ENCODE results near the gene PIAS3.
"Not testable (repeated sequence)": the region's sequence is repeated elsewhere in the genome, so short reads cannot be mapped to it uniquely, and the experiment has no call there.

The PIAS3 gene

GRCh38 chr1:145826030-145826429 lies 32.9 kb downstream of the PIAS3 start:
- Histone ChIP-seq H3K4me3 (ENCODE audit: low read depth, low read length) (no peak overlapping the region), H3K9ac (ENCODE audit: low read depth, low read length) (no peak overlapping the region), H3K27me3 (ENCODE audit: control insufficient read depth, insufficient read depth, low read length) (no peaks in the 10 kb centered on the region), H3K36me3 (ENCODE audit: control insufficient read depth, insufficient read depth, low read length) (peaks cover 54% of the 10 kb centered on the region), H3K9me3 (ENCODE audit: control insufficient read depth, insufficient read depth, low read length) (no peaks in the 10 kb centered on the region), H3K27ac (ENCODE audit: low read depth, low read length) (no peak overlapping the region), H3K4me1 (ENCODE audit: control insufficient read depth, insufficient read depth, low read length) (no peaks in the 10 kb centered on the region)

- Histone ChIP-seq H3K9ac (ENCODE audit: low read depth, low read length) (peak overlapping the region; percentile 96), H3K9me3 (ENCODE audit: control insufficient read depth, insufficient read depth, low read length) (no peaks in the 10 kb centered on the region), H3K27ac (ENCODE audit: low read depth, low read length) (peak overlapping the region; percentile 94), H3K4me3 (ENCODE audit: low read depth, low read length) (peak overlapping the region; percentile 93), H3K36me3 (ENCODE audit: control insufficient read depth, insufficient read depth, low read length) (peaks cover 38% of the 10 kb centered on the region), H3K27me3 (ENCODE audit: control insufficient read depth, insufficient read depth, low read length) (no peaks in the 10 kb centered on the region), H3K4me1 (ENCODE audit: control insufficient read depth, insufficient read depth, low read length) (no peaks in the 10 kb centered on the region)
Observed at GRCh38 chr1:145824499-145824842, 34.4 kb downstream of the PIAS3 start.

- Histone ChIP-seq H3K4me1 (ENCODE audit: control insufficient read depth, insufficient read depth, low read length) (no peaks in the 10 kb centered on the region), H3K27ac (ENCODE audit: low read depth, low read length) (peak within 1 kb of the TSS; percentile 94), H3K9me3 (ENCODE audit: control insufficient read depth, insufficient read depth, low read length) (no peaks in the 10 kb centered on the region), H3K36me3 (ENCODE audit: control insufficient read depth, insufficient read depth, low read length) (peaks cover 32% of the 10 kb centered on the region), H3K4me3 (ENCODE audit: low read depth, low read length) (peak within 1 kb of the TSS; percentile 93), H3K27me3 (ENCODE audit: control insufficient read depth, insufficient read depth, low read length) (no peaks in the 10 kb centered on the region), H3K9ac (ENCODE audit: low read depth, low read length) (peak within 1 kb of the TSS; percentile 96)
Observed at GRCh38 chr1:145823565-145824498, 35.0 kb downstream of the PIAS3 start, which contains the start of the genes POLR3C and RNF115. Gene POLR3C, plus strand, starts transcription at chr1:145824200. Its CDS starts 1,577 bp downstream, at chr1:145825777. Gene RNF115, minus strand, starts transcription at chr1:145824095. Its CDS starts 222 bp downstream, at chr1:145823873.

- H3K27ac ChIP-seq (ENCODE audit: low read depth, low read length); H3K4me1 ChIP-seq (ENCODE audit: control insufficient read depth, insufficient read depth, low read length); H3K4me3 ChIP-seq (ENCODE audit: low read depth, low read length); H3K27me3 ChIP-seq (ENCODE audit: control insufficient read depth, insufficient read depth, low read length); H3K9me3 ChIP-seq (ENCODE audit: control insufficient read depth, insufficient read depth, low read length); H3K9ac ChIP-seq (ENCODE audit: low read depth, low read length): not testable (repeated sequence)
- H3K36me3 ChIP-seq (ENCODE audit: control insufficient read depth, insufficient read depth, low read length): peaks cover 22% of the 10 kb centered on the region
Observed at GRCh38 chr1:145822779-145823331, 36.0 kb downstream of the PIAS3 start.

- not testable (repeated sequence) for H3K36me3 ChIP-seq (ENCODE audit: control insufficient read depth, insufficient read depth, low read length)
Observed at GRCh38 chr1:145818095-145818494, 40.8 kb downstream of the PIAS3 start.

GRCh38 chr1:145812977-145813810 lies 45.7 kb downstream of the PIAS3 start:
- not testable (repeated sequence) for H3K9me3 ChIP-seq (ENCODE audit: control insufficient read depth, insufficient read depth, low read length); H3K27ac ChIP-seq (ENCODE audit: low read depth, low read length); H3K36me3 ChIP-seq (ENCODE audit: control insufficient read depth, insufficient read depth, low read length); H3K4me1 ChIP-seq (ENCODE audit: control insufficient read depth, insufficient read depth, low read length); H3K9ac ChIP-seq (ENCODE audit: low read depth, low read length); H3K4me3 ChIP-seq (ENCODE audit: low read depth, low read length); H3K27me3 ChIP-seq (ENCODE audit: control insufficient read depth, insufficient read depth, low read length)

More at GRCh38 chr1:145818095-145818494, 40.8 kb downstream of the PIAS3 start:
- H3K4me3 ChIP-seq (ENCODE audit: low read depth, low read length); H3K9me3 ChIP-seq (ENCODE audit: control insufficient read depth, insufficient read depth, low read length); H3K4me1 ChIP-seq (ENCODE audit: control insufficient read depth, insufficient read depth, low read length); H3K27me3 ChIP-seq (ENCODE audit: control insufficient read depth, insufficient read depth, low read length); H3K9ac ChIP-seq (ENCODE audit: low read depth, low read length); H3K27ac ChIP-seq (ENCODE audit: low read depth, low read length): not testable (repeated sequence)

GRCh38 chr1:145806844-145807243 lies 52.0 kb downstream of the PIAS3 start:
- no peaks in the 10 kb centered on the region for H3K36me3 ChIP-seq (ENCODE audit: control insufficient read depth, insufficient read depth, low read length)
- no peaks in the 10 kb centered on the region for H3K9me3 ChIP-seq (ENCODE audit: control insufficient read depth, insufficient read depth, low read length)
- H3K4me3 ChIP-seq (ENCODE audit: low read depth, low read length): no peak overlapping the region
- H3K27me3 ChIP-seq (ENCODE audit: control insufficient read depth, insufficient read depth, low read length): no peaks in the 10 kb centered on the region
- H3K27ac ChIP-seq (ENCODE audit: low read depth, low read length): no peak overlapping the region
- no peak overlapping the region for H3K9ac ChIP-seq (ENCODE audit: low read depth, low read length)
- peaks cover 13% of the 10 kb centered on the region for H3K4me1 ChIP-seq (ENCODE audit: control insufficient read depth, insufficient read depth, low read length)

- H3K4me3 ChIP-seq (ENCODE audit: low read depth, low read length): no peak overlapping the region
- peaks cover 13% of the 10 kb centered on the region for H3K4me1 ChIP-seq (ENCODE audit: control insufficient read depth, insufficient read depth, low read length)
- no peaks in the 10 kb centered on the region for H3K36me3 ChIP-seq (ENCODE audit: control insufficient read depth, insufficient read depth, low read length)
Observed at GRCh38 chr1:145806408-145806807, 52.5 kb downstream of the PIAS3 start.

GRCh38 chr1:145805057-145805456 lies 53.8 kb downstream of the PIAS3 start:
- Histone ChIP-seq H3K4me3 (ENCODE audit: low read depth, low read length) (no peak overlapping the region), H3K9ac (ENCODE audit: low read depth, low read length) (no peak overlapping the region), H3K4me1 (ENCODE audit: control insufficient read depth, insufficient read depth, low read length) (peaks cover 13% of the 10 kb centered on the region), H3K27ac (ENCODE audit: low read depth, low read length) (no peak overlapping the region), H3K9me3 (ENCODE audit: control insufficient read depth, insufficient read depth, low read length) (no peaks in the 10 kb centered on the region), H3K27me3 (ENCODE audit: control insufficient read depth, insufficient read depth, low read length) (no peaks in the 10 kb centered on the region), H3K36me3 (ENCODE audit: control insufficient read depth, insufficient read depth, low read length) (no peaks in the 10 kb centered on the region)

More at GRCh38 chr1:145806408-145806807, 52.5 kb downstream of the PIAS3 start:
- H3K9me3 ChIP-seq (ENCODE audit: control insufficient read depth, insufficient read depth, low read length): no peaks in the 10 kb centered on the region
- no peaks in the 10 kb centered on the region for H3K27me3 ChIP-seq (ENCODE audit: control insufficient read depth, insufficient read depth, low read length)
- H3K9ac ChIP-seq (ENCODE audit: low read depth, low read length): no peak overlapping the region
- H3K27ac ChIP-seq (ENCODE audit: low read depth, low read length): no peak overlapping the region

- Histone ChIP-seq H3K9ac (ENCODE audit: low read depth, low read length) (no peak overlapping the region), H3K36me3 (ENCODE audit: control insufficient read depth, insufficient read depth, low read length) (no peaks in the 10 kb centered on the region), H3K27ac (ENCODE audit: low read depth, low read length) (no peak overlapping the region), H3K4me1 (ENCODE audit: control insufficient read depth, insufficient read depth, low read length) (peaks cover 13% of the 10 kb centered on the region), H3K27me3 (ENCODE audit: control insufficient read depth, insufficient read depth, low read length) (no peaks in the 10 kb centered on the region), H3K4me3 (ENCODE audit: low read depth, low read length) (no peak overlapping the region), H3K9me3 (ENCODE audit: control insufficient read depth, insufficient read depth, low read length) (no peaks in the 10 kb centered on the region)
Observed at GRCh38 chr1:145804235-145805045, 54.4 kb downstream of the PIAS3 start.

Data from HUES48 (cell line).